Muscle layer of duodenum (tissue), 2 donors: Measurements from ENCODE around the gene CRACDL.
"Not testable (repeated sequence)": the region's sequence is repeated elsewhere in the genome, so short reads cannot be mapped to it uniquely, and the experiment has no call there.

Source experiments
- H3K27ac ChIP-seq: one replicate; pipeline ENCODE4 v1.7.0; 2013; ENCODE audit warnings: mild to moderate bottlenecking, low read length
- H3K27me3 ChIP-seq: one replicate; pipeline ENCODE4 v1.7.0; 2013; ENCODE audit warnings: low read depth, mild to moderate bottlenecking, control low read depth, low read length
- H3K36me3 ChIP-seq, 2 donors: one replicate each; pipeline ENCODE4 v1.7.0; 2013; ENCODE audit warnings: low read length in 2 of 2, control low read depth in 1 of 2, mild to moderate bottlenecking in 1 of 2; ENCODE audit not compliant: insufficient read depth in 2 of 2, control insufficient read depth in 1 of 2
- H3K4me1 ChIP-seq, 2 donors: one replicate each; pipeline ENCODE4 v1.7.0; 2013; ENCODE audit warnings: low read length in 2 of 2, mild to moderate bottlenecking in 2 of 2, control low read depth in 1 of 2, moderate library complexity in 1 of 2; ENCODE audit not compliant: insufficient read depth in 2 of 2, control insufficient read depth in 1 of 2
- H3K4me3 ChIP-seq, 2 donors: one replicate each; pipeline ENCODE4 v1.7.0; 2013; ENCODE audit warnings: low read length in 2 of 2, low read depth in 1 of 2, mild to moderate bottlenecking in 1 of 2
- H3K9me3 ChIP-seq, 2 donors: one replicate each; pipeline ENCODE4 v1.7.0; 2013; ENCODE audit warnings: low read length in 2 of 2, control low read depth in 1 of 2, mild to moderate bottlenecking in 1 of 2; ENCODE audit not compliant: control insufficient read depth in 1 of 2
- donor health status: healthy.

The CRACDL gene

DNA sequence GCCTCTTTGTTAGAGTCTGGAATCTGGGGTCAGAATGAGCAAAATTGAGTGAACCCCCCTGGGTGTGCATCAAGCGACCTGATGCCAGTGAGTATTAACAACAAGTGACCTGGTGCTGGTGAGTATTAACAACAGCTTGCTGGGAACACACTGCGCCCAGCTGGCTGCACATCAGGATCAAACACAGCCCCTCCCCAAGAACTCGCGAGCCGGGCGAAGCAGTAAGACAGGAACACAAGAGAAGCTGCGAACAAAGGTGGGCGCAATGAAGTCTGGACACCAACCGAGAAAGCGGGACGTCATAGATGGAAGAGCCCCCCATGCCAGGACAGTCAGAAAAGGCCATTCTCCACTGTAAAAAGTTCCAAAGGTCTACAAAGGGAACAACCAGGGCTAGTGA, 34.3 kb downstream of the CRACDL start:
- H3K4me3 ChIP-seq = no peak overlapping the region

GRCh38 chr2:98901291-98901690, 34.7 kb downstream of the CRACDL start:
- Histone ChIP-seq H3K27me3 (no peaks in the 10 kb centered on the region), H3K9me3 (no peaks in the 10 kb centered on the region), H3K4me3 (no peak overlapping the region), H3K27ac (no peak overlapping the region), H3K4me1 (no peaks in the 10 kb centered on the region), H3K36me3 (no peaks in the 10 kb centered on the region)

More for the DNA sequence above, 34.3 kb downstream of the CRACDL start:
- Histone ChIP-seq H3K4me1 (no peaks in the 10 kb centered on the region), H3K27me3 (no peaks in the 10 kb centered on the region), H3K36me3 (no peaks in the 10 kb centered on the region), H3K27ac (no peak overlapping the region), H3K9me3 (no peaks in the 10 kb centered on the region)

GRCh38 chr2:98900721-98901120, 35.3 kb downstream of the CRACDL start:
- H3K27me3 ChIP-seq = no peaks in the 10 kb centered on the region
- no peaks in the 10 kb centered on the region for H3K36me3 ChIP-seq
- H3K4me1 ChIP-seq = no peaks in the 10 kb centered on the region
- no peak overlapping the region for H3K27ac ChIP-seq
- no peak overlapping the region for H3K4me3 ChIP-seq
- H3K9me3 ChIP-seq = no peaks in the 10 kb centered on the region

- not testable (repeated sequence) for H3K27ac ChIP-seq, H3K4me3 ChIP-seq, H3K36me3 ChIP-seq, H3K27me3 ChIP-seq, H3K9me3 ChIP-seq, H3K4me1 ChIP-seq
These were observed 36.3 kb downstream of the CRACDL start for GRCh38 chr2:98899703-98900078.

- Histone ChIP-seq H3K4me1 (no peaks in the 10 kb centered on the region), H3K9me3 (no peaks in the 10 kb centered on the region), H3K4me3 (no peak overlapping the region), H3K27ac (no peak overlapping the region), H3K36me3 (no peaks in the 10 kb centered on the region), H3K27me3 (no peaks in the 10 kb centered on the region)
These were observed 36.9 kb downstream of the CRACDL start for GRCh38 chr2:98899041-98899702.

DNA sequence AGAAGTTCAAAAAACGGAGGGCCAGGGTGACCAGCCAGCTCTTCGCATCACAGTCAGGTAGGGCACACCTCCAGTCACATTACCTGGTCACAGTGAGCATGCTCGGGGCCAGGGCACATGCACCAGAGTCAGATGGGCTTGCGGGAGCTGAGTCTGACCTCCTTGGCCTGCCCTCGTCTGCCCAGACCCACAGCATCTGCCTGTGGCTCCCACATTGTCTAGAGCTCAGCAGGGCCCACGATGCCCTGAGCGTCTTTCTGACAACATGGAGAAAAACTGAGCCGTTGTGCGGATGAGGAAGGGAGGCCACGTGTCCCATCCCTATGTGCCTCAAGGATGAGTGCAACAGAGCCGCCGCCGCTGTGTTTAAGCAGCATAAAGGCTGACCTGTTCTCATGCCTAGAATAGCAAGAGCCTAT, 37.6 kb downstream of the CRACDL start:
- no peaks in the 10 kb centered on the region for H3K9me3 ChIP-seq
- no peak overlapping the region for H3K4me3 ChIP-seq
- H3K36me3 ChIP-seq = no peaks in the 10 kb centered on the region
- H3K27me3 ChIP-seq = no peaks in the 10 kb centered on the region
- H3K27ac ChIP-seq = no peak overlapping the region
- H3K4me1 ChIP-seq = no peaks in the 10 kb centered on the region

- Histone ChIP-seq H3K27me3 (no peaks in the 10 kb centered on the region), H3K36me3 (no peaks in the 10 kb centered on the region), H3K4me1 (no peaks in the 10 kb centered on the region), H3K4me3 (no peak overlapping the region), H3K27ac (no peak overlapping the region), H3K9me3 (no peaks in the 10 kb centered on the region)
These were observed 38.3 kb downstream of the CRACDL start for GRCh38 chr2:98897746-98898145.

DNA sequence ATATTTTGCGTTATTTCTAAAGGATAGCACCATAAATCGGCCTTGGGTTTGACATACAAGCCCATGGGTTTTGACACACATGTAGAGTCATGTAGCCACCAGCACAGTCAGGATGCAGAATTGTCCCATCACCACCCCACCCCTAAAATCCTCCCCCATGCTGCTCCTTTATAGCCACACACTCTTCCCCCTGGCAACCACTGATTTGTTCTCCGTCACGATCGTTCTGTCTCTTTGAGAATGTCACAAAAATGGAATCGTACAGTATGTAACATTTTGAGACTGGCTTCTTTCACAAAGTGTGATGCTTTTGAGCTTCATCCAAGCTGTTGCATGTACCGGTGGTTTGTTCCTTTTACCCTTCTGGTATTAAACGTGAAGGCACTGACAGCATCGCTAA, 39.1 kb downstream of the CRACDL start:
- H3K27me3 ChIP-seq = no peaks in the 10 kb centered on the region
- no peaks in the 10 kb centered on the region for H3K4me1 ChIP-seq
- H3K9me3 ChIP-seq = no peaks in the 10 kb centered on the region
- H3K4me3 ChIP-seq = no peak overlapping the region
- H3K36me3 ChIP-seq = no peaks in the 10 kb centered on the region
- no peak overlapping the region for H3K27ac ChIP-seq

DNA sequence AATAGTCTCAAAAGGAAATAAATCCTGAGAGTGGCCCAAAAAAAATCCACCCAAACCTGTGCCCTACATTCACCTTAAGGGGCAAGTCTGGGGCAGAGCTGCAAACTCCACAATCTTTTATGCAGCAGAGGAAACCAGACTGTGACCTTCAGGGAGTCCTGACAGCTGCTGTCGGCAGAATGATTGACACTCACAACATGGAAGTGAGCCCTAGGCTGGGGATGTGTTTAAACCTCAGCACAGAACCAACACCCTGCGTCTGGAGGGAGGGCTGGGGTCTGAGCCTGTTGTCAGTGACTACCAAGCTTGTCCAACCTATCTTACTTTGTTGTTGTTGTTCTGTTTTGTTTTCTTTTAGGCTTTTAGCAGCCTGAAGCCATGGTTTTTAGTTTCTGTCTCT, 39.6 kb downstream of the CRACDL start:
- H3K4me1 ChIP-seq = no peaks in the 10 kb centered on the region
- no peaks in the 10 kb centered on the region for H3K9me3 ChIP-seq
- H3K4me3 ChIP-seq = no peak overlapping the region
- no peaks in the 10 kb centered on the region for H3K36me3 ChIP-seq
- no peak overlapping the region for H3K27ac ChIP-seq
- no peaks in the 10 kb centered on the region for H3K27me3 ChIP-seq

DNA sequence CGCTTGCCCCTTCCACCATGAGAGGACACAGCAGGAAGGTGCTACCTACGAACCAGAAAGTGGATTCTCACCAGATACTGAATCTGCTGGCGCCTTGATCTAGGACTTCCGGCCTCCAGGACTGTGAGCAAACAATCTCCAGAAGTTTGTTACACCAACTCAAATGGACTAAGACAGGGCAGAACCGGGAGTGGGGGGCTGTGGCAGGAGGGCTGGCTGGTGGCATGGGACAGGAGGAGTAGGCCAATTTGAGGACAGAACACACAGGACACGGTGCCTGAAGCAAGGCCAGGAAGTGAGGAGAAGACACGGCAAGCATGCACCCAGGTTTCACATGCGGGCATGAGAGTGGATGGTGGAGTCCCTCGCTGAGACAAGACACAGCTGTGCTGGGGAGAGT, 40.1 kb downstream of the CRACDL start:
- H3K36me3 ChIP-seq = no peaks in the 10 kb centered on the region

DNA sequence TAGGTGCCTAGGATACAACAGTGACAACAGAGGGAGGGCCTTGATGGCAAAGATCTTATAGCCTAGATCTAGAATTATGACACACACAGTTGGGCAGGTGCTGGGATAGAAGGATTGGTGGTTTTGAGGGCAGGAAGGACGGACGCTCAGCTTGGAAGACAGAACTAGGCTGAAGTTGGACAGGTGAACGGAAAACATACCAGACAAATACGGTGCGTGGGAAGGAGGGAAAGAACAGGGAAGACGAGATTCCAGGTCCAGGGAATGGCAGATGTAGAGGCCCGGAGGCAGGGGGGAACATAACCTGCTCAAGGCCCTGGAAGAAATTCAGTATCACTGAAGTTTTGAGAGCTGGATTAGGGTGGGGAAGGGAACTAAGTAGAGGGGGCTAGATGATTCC, 40.8 kb downstream of the CRACDL start:
- no peak overlapping the region for H3K4me3 ChIP-seq
- no peaks in the 10 kb centered on the region for H3K4me1 ChIP-seq
- no peak overlapping the region for H3K27ac ChIP-seq
- H3K27me3 ChIP-seq = no peaks in the 10 kb centered on the region
- H3K36me3 ChIP-seq = no peaks in the 10 kb centered on the region
- no peaks in the 10 kb centered on the region for H3K9me3 ChIP-seq

More for the DNA sequence above, 40.1 kb downstream of the CRACDL start:
- Histone ChIP-seq H3K9me3 (no peaks in the 10 kb centered on the region), H3K27ac (no peak overlapping the region), H3K4me1 (no peaks in the 10 kb centered on the region), H3K4me3 (no peak overlapping the region), H3K27me3 (no peaks in the 10 kb centered on the region)

DNA sequence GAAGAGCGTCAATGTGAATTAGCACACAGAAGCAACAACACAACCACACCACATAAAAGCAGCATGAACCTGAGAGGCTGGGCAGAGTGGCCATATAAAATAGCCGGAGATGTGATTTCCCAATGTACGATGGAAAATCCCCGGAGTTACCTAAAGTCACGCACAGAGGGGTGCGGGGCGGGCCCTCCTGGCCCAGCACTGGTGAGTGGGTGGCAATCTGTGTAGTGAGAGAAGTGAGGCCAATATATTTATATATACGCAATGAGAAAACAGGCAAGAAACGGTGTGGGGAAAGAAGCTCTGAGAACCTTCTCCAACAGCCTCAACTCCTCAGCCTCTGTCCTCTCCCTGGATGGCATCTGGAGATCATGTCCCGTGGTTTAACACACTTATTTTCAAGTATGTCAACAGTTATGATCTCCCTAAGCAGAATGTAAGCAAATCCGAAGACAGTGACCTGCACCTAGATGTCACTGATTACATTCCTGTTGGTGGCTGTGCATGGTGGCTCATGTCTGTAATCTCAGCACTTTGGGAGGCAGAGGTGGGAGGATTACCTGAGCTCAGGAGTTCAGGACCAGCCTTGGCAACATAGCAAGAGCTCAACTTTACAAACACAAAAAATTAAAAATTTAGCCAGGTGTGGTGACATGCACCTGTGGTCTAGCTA, 41.6 kb downstream of the CRACDL start:
- H3K27me3 ChIP-seq = no peaks in the 10 kb centered on the region
- no peak overlapping the region for H3K4me3 ChIP-seq
- no peak overlapping the region for H3K27ac ChIP-seq

More for the DNA sequence above, 41.6 kb downstream of the CRACDL start:
- H3K9me3 ChIP-seq = no peaks in the 10 kb centered on the region
- H3K4me1 ChIP-seq = no peaks in the 10 kb centered on the region
- no peaks in the 10 kb centered on the region for H3K36me3 ChIP-seq
